GM20431 (cell line): Measurements from ENCODE around the gene SLC52A1.
"Not testable (repeated sequence)": the region's sequence is repeated elsewhere in the genome, so short reads cannot be mapped to it uniquely, and the experiment has no call there.

Experiments used
- in situ Hi-C: fragments of 300-500 bp; cut with MseI, MboI; formaldehyde crosslinking; loops from one replicate; pipeline ENCODE4 v1.15.0; 2020; ENCODE audit warnings: low sequenced_read_pairs; ENCODE audit not compliant: unreplicated experiment

SLC52A1 gene

DNA sequence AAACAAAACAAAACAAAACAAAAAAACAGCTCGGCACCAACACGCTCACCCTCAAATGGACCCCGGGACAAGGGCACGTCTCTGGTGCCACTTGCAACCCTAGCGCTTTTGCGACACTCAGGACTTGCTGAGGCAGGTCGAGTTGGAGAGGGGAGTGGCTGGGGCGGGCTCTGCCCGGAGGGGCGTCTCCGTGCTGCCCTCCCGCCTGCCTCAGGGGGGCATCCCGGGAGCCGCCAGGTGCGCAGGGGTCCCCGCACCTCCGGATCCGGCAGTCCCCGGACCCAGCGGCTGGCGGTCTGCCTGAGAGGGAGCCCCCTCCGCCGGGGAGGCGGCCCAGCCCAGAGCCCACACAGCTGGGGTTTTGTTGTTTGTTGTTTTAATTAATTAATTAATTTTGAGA lies at the start of gene SLC52A1:
Gene SLC52A1 (minus strand): TSS at position 112 of the 400 bp plus-strand sequence. CDS start 820 bp downstream, outside the sequence.
- in situ Hi-C loops = no loop called here

GRCh38 chr17:5080591-5080990 lies 45.4 kb upstream of the SLC52A1 start:
- in situ Hi-C loops = no loop called here

DNA sequence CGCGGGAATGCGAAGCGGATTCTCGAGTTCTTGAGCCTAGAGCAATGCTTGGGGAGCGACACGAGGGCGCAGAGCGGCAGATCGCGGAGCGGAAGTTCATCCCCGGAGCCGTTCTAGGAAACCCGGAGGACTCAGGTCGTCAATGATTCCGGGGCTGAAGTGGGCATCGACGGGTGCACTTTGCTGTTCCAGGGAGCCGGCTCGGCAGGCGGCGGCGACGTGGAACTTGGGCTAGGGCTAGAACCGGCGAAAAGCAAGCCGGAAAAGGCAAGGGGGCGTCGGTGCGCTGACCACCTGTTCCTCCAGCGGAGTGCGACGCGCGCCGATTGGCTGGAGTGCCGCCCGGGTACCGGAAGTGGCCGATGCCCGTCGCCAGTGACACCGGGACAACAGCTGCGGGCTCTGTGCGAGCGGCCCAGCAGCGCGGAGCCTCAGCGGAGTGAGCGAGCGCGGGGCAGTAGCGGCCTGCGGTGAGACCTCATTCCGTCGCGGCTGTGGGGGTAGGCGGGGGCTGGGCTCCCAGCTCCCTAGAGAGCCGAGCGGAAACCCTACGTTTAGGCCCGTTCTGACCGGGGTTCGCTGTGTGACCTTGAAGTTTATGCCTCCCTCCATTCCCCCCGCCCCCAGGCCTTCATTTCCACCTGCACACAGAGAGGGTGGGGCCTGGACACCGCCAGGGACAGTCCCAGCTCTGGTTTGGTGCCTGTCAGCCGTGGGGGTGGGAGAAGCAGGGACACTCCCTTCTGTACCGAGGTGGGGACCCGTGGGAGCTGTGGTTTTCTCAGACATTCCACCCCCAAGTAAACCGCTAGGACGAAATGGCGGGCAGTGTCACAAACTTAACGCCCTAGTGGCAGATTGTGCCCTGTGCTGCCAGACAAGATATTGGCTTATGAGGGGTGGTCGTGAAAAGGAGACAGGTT lies 43.1 kb upstream of the SLC52A1 start, which contains the start of gene ZFP3:
Gene ZFP3 (plus strand): TSS at position 362 of the 923 bp plus-strand sequence. CDS start 13,038 bp downstream, outside the sequence.
- in situ Hi-C loops = no loop called here

DNA sequence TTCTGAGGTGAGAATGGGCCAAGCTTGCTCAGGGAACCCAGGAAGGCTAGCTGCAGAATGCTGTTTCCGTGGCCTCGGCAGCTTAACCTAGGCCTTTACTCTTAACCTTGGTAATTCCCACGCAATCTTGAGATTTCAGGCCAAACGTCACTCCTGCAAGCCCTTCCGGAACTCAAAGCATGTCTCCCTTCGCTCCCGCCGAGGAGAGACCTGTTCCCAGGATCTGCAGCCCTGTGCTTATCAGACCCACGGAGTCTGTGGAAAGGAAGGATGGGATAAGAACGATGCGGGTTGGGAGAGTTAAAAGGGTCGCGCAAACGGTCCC lies 42.5 kb upstream of the SLC52A1 start:
- in situ Hi-C loops = no loop called here

- in situ Hi-C loops = not testable (repeated sequence)
Measured at GRCh38 chr17:5077275-5077674, 42.0 kb upstream of the SLC52A1 start.

- in situ Hi-C loops = not testable (repeated sequence)
Measured at GRCh38 chr17:5075472-5075871, 40.2 kb upstream of the SLC52A1 start.

DNA sequence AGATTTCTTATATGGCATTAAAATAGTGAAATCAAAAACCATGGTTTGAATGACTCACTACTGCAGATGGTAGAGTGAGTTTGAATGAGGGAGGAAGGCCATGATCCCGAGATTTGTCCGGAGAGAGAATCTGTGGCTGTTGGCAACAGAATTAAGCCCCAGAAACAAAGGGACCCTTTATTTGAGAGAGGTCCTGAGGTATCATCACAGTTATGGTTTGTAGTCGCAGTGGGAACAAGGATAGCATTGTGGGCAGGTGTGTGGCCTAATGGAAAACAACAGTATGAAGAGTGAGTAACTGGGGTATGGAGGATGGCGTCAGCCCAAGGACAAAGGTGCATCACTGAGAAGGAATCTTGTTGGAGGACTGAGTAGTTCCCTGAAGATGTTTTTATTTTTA lies 34.5 kb upstream of the SLC52A1 start:
- in situ Hi-C loops = no loop called here

DNA sequence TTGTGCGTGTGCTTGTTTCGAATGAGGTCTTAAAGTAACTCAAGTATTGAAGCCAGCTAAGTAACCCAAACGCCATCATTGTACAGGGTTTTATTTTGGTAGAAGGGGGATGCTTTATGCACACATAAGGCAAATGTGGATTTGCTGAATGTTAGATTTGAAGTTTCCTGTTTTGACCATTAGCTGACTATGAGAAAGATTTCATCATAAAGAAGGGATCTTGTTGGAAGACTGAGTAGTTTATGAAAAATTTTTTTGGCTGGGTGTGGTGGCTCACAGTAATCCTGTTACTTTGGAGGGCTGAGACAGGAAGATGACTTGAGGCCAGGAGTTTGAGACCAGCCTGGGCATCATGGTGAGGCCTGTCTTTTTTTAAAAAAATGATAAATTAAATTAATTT lies 33.0 kb upstream of the SLC52A1 start:
- in situ Hi-C loops = no loop called here

GRCh38 chr17:5065227-5065744 lies 30.1 kb upstream of the SLC52A1 start:
- in situ Hi-C loops = no loop called here

DNA sequence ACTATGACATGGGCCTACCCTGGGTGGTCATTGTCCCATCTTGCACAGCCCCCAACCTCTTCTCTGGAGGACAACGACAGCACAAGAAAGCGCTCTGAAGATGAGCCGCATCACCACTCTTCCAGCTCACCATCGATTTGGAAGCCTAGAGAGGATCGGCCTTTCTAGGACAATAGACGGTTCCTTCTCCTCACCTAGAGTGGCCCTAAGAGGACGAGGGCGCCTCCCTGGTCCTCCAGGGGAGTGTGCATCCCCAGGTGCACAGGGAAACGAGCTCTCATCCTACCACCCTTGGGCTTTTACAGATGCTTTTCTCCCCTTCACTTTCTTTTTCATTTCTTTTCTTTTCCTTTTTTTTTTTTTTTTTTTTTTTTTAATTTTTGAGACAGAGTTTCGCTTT lies 20.3 kb upstream of the SLC52A1 start:
- in situ Hi-C loops = no loop called here

GRCh38 chr17:5050278-5050677 lies 15.1 kb upstream of the SLC52A1 start:
- in situ Hi-C loops = no loop called here

DNA sequence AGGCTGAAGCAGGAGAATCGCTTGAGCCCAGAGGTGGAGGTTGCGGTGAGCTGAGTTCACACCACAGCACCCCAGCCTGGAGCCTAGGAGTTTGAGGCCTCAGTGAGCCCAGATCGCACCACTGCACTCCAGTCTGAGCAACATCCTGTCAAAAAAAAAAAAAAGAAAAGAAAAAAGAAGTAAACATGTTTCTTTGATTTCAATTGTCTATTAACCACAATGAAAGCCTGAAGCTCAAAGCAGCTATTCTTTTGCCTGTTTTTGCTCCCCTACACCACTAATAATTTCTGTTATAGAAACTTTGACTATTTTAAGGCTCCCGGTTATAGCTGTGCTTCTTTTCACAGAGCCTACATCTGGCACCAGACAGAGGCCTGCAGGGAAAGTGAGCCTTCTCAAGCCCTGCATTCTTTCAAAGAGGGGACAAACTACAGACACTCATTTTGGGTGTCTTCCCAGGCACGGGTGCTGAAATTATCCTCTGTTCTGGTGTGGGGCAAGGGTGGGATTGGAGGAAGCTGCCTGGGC lies 14.2 kb upstream of the SLC52A1 start:
- in situ Hi-C loops = no loop called here

DNA sequence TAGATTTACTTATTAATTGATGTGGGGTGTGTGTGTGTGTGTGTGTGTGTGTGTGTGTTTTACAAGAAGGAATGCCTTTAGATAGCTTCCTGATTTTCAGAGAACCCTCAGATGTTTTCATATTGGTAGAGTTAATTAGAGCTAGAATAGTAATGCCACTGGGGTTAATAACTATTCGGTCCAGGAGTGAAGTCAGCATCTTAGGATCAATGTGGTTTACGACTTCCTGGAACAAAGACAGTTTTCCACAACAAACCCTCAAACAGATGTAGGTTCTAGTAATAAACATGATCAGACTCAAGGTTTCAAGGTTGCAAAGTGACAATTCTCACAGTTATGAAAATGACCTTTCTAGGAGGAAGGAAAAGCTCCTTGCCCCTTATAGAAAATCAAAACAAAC lies 12.2 kb upstream of the SLC52A1 start:
- in situ Hi-C loops = no loop called here

GRCh38 chr17:5045496-5045895 lies 10.3 kb upstream of the SLC52A1 start:
- in situ Hi-C loops = no loop called here

- in situ Hi-C loops = no loop called here
Measured at GRCh38 chr17:5044630-5045029, 9.4 kb upstream of the SLC52A1 start.

- in situ Hi-C loops = no loop called here
Measured at GRCh38 chr17:5043524-5043923, 8.3 kb upstream of the SLC52A1 start.

GRCh38 chr17:5042157-5043022 lies 7.2 kb upstream of the SLC52A1 start:
- in situ Hi-C loops = no loop called here

DNA sequence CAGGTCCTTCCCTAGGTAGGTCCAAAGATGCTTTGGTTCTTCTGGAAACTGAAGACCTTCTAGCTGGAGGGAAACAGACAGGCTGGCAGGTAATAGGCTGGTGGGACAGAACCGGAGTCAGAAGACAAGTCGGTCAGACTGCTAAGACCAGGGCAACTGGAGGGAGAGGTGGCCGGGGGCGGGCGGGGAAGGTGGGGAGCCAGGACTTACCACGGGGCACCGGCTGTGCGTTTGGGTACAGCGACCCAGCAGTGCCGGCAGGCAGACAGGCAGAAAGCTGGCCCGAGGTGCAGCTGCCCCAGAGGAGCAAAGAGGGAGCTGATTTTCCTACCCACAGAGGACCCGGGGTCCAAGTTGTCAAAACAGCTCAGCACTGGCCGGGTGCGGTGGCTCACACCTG lies 575 bp downstream of the SLC52A1 start:
- in situ Hi-C loops = no loop called here

DNA sequence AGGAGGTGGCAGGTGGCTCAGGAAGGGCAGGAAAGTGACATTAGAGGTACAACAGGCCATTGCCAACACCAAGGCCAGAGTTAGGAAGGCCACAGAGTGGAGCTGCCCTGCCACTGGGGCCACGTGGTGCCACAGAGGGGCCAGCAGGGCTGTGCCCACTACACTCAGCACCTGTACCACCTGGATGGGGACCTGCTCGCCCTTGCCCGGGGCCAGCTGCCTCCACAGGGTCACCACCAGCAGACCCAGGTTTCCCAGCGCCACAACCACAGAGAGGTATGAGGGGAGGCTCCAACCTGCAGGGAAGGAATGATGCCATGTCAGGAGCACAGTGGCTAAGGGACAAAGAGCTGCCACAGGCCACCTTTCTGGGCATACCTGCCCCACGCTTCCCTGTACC lies 1.2 kb downstream of the SLC52A1 start:
- in situ Hi-C loops = no loop called here

DNA sequence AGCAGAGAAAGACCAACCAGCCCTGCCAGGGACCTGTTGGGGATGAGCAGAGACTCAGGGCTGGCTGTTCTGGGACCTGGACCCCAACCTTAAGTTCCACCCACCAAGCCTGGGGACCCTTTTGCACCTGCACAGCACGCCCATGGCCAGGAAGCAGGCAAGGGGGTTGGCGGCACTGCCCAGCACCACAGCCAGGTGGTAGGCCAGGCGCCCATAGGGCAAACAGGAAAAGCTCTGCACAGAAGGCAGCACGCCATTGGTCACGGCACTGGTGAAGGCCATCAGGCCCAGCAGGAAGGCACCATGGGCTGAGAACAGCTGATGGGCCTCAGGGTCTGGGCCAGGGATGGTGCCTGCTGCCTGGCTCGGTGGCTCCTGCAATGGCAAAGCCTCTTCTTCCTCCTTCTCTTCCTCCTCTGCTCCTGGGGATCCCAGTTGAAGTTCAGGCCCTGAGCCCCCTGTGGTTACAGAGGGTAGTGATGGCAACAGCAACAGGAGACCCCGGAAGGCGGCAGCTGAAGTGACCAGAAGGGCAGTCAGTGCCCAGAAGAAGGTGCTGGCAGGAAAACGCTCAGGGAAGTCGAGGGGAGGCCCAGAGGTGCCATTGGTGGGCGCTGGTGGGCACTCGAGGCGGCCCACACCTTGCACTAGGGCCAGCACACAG lies 1.7 kb downstream of the SLC52A1 start:
- in situ Hi-C loops = no loop called here
